B cell (primary cell): ENCODE results near the gene PCNX3. TPM values are rescaled to one million over a fixed set of nuclear protein-coding genes. Genes with fewer than 3 reads are reported as not detected.

Source experiments
- ATAC-seq: fragments of 200-7000 bp; cut with Tn5 transposase; one replicate; pipeline ENCODE4 v1.10.0; 2021; ENCODE audit warnings: low read depth, mild to moderate bottlenecking, moderate number of reproducible peaks, moderate library complexity
- CTCF ChIA-PET: fragments of 350-600 bp; sonication (Branson Sonifier 250); formaldehyde crosslinking; loops from one replicate; lab custom pipeline; 2021; ENCODE audit warnings: antibody characterized with exemption, inconsistent platforms; lab: Charles Lee
- POLR2A ChIA-PET: fragments of 350-600 bp; sonication (Branson Sonifier 250); formaldehyde crosslinking; loops from one replicate; lab custom pipeline; 2021; ENCODE audit warnings: antibody characterized with exemption; lab: Charles Lee
- DNase-seq: peaks from one replicate; pipeline ENCODE4 v3.0.0; 2013
- H2AFZ ChIP-seq: 2 replicates; pipeline ENCODE4 v1.6.1; 2012; ENCODE audit warnings: mild to moderate bottlenecking, low read depth, low read length; ENCODE audit not compliant: insufficient read depth, poor library complexity, severe bottlenecking
- H3K27ac ChIP-seq, 2 donors: 1 replicate in 1 of 2; 2 replicates in 1 of 2; pipeline ENCODE4 v1.5.1; 2012 to 2013; ENCODE audit warnings: low read length in 2 of 2, mild to moderate bottlenecking in 2 of 2, moderate library complexity in 1 of 2
- H3K27me3 ChIP-seq, 4 experiments: fragments of 200-600 bp in 1 of 4; sonication (generic) in 1 of 4; replicated peaks in 1 of 4; 1 replicate in 2 of 4; 2 replicates in 2 of 4; pipeline versions ENCODE4 v1.6.1 to v1.7.0; 2013 to 2016; ENCODE audit warnings: low read length in 3 of 4, mild to moderate bottlenecking in 2 of 4, mixed read lengths in 1 of 4, moderate library complexity in 1 of 4; ENCODE audit not compliant: insufficient read depth in 4 of 4, control insufficient read depth in 3 of 4; ENCODE audit errors: control extremely low read depth in 1 of 4
- H3K36me3 ChIP-seq, 2 experiments: replicated peaks in 1 of 2; 1 replicate in 1 of 2; 2 replicates in 1 of 2; pipeline versions ENCODE4 v1.6.1 to v1.7.1; 2013; ENCODE audit warnings: low read length in 1 of 2; ENCODE audit not compliant: insufficient read depth in 2 of 2, control insufficient read depth in 1 of 2; ENCODE audit errors: control extremely low read depth in 1 of 2, extremely low read depth in 1 of 2
- H3K4me1 ChIP-seq, 2 donors: fragments of 200-600 bp in 1 of 2; sonication (generic) in 1 of 2; 1 replicate in 1 of 2; 2 replicates in 1 of 2; pipeline versions ENCODE4 v1.5.1 to v1.6.1; 2013 to 2017; ENCODE audit warnings: low read length in 2 of 2; ENCODE audit not compliant: control insufficient read depth in 2 of 2, insufficient read depth in 2 of 2
- H3K4me2 ChIP-seq: replicated peaks from 2 replicates; pipeline ENCODE3; 2012; ENCODE audit warnings: mild to moderate bottlenecking, low read depth, low read length; ENCODE audit not compliant: poor library complexity, severe bottlenecking
- H3K4me3 ChIP-seq, 5 experiments: fragments of 200-600 bp in 1 of 5; sonication (generic) in 1 of 5; 1 replicate in 3 of 5; 2 replicates in 2 of 5; pipeline versions ENCODE4 v1.5.1 to v1.7.0; 2011 to 2016; ENCODE audit warnings: low read length in 4 of 5, mild to moderate bottlenecking in 4 of 5, low read depth in 2 of 5, control low read depth in 1 of 5, moderate library complexity in 1 of 5; ENCODE audit not compliant: insufficient read depth in 1 of 5; ENCODE audit errors: control extremely low read depth in 1 of 5, extremely low read depth in 1 of 5
- H3K79me2 ChIP-seq: fragments of 200-600 bp; sonication (generic); one replicate; pipeline ENCODE4 v1.6.0; 2016; ENCODE audit warnings: low read length; ENCODE audit not compliant: control insufficient read depth, insufficient read depth
- H3K9ac ChIP-seq: fragments of 200-600 bp; sonication (generic); 2 replicates; pipeline ENCODE4 v1.6.1; 2017; ENCODE audit warnings: mild to moderate bottlenecking, low read length, moderate library complexity
- H3K9me3 ChIP-seq, 3 donors: one replicate each; pipeline versions ENCODE4 v1.6.1 to v1.7.1; 2013; ENCODE audit warnings: low read length in 2 of 3; ENCODE audit not compliant: control insufficient read depth in 2 of 3, insufficient read depth in 1 of 3; ENCODE audit errors: control extremely low read depth in 1 of 3
- H4K20me1 ChIP-seq: 2 replicates; pipeline ENCODE4 v1.6.0; 2012; ENCODE audit warnings: mild to moderate bottlenecking, low read length; ENCODE audit not compliant: insufficient read depth, control insufficient read depth, poor library complexity, severe bottlenecking
- H3K27ac Mint-ChIP-seq: one replicate; pipeline ENCODE4 v1.8.0; 2021; ENCODE audit warnings: mixed read lengths
- H3K27me3 Mint-ChIP-seq: one replicate; pipeline ENCODE4 v1.8.0; 2021; ENCODE audit warnings: mixed read lengths
- H3K4me1 Mint-ChIP-seq: one replicate; pipeline ENCODE4 v1.8.0; 2021; ENCODE audit warnings: mixed read lengths
- H3K4me3 Mint-ChIP-seq: one replicate; pipeline ENCODE4 v1.8.0; 2021; ENCODE audit warnings: mixed read lengths
- H3K9me3 Mint-ChIP-seq: one replicate; pipeline ENCODE4 v1.8.0; 2022; ENCODE audit warnings: mixed read lengths; ENCODE audit not compliant: insufficient read depth
- CTCF ChIP-seq: fragments of 200-600 bp; IDR thresholded peaks from one replicate; pipeline ENCODE4 v1.8.0; 2022; ENCODE audit warnings: antibody characterized with exemption, mild to moderate bottlenecking
- EZH2 ChIP-seq: IDR thresholded peaks from 2 replicates; pipeline ENCODE4 v1.6.1; 2012; ENCODE audit warnings: borderline replicate concordance, low read depth, mild to moderate bottlenecking, moderate library complexity, low read length; ENCODE audit not compliant: insufficient read depth, poor library complexity, severe bottlenecking
- WGBS: methylation state at CpG from one replicate; pipeline ENCODE4 v1.1.5; 2013; ENCODE audit warnings: missing lambda C conversion rate; ENCODE audit not compliant: insufficient coverage; 5-methylcytosine and 5-hydroxymethylcytosine counted together
- intact Hi-C: fragments of 100-400 bp; cut with micrococcal nuclease; formaldehyde crosslinking; loops from one replicate; pipeline ENCODE4 v1.10.0; 2022
- polyA plus RNA-seq: library from polyadenylated mRNA; depleted of rRNA; stranded (reverse); fragments of >200 nt; gene quantifications from 2 replicates; pipeline ENCODE4 v1.2.3, GENCODE V29; 2012
- total RNA-seq, 2 donors: library from RNA; stranded (reverse); fragments of 120-200 nt in 1 of 2; gene quantifications; 1 replicate in 1 of 2; 2 replicates in 1 of 2; pipeline versions ENCODE4 v1.2.3 to v1.2.4, GENCODE V29; 2013 to 2022

PCNX3 gene
- total and polyA plus RNA-seq, 2 donors (not counting 1 experiment from before 2014, with no cell fraction given) = 61.5 to 62.8 TPM

- Histone ChIP-seq H3K9ac (peak within 1 kb of the TSS; percentile 83), H4K20me1 (peaks cover 40% of the 10 kb centered on the region), H3K27me3 (no peaks in the 10 kb centered on the region), H2AFZ (peak within 1 kb of the TSS; percentile 62), H3K4me3 (peak within 1 kb of the TSS; percentile 55 to 92 (median 70)), H3K4me2 (peak within 1 kb of the TSS; percentile 100), H3K4me1 (peaks cover 41 to 62% of the 10 kb centered on the region in 2 donors), H3K27ac (peak within 1 kb of the TSS; percentile 92 to 94), H3K36me3 (peaks cover 5 to 24% of the 10 kb centered on the region in 2 experiments), H3K79me2 (peaks cover 31% of the 10 kb centered on the region), H3K9me3 (no peaks in the 10 kb centered on the region)
- POLR2A ChIA-PET = interaction anchor here (0.6 to 7.5 kb wide), 12 partner anchors 12 to 1280 kb away, joined by 3 to 53 read pairs (median 8); partner anchors contain the start of genes FAU, MAP3K11, MRPL49 and MUS81
- H3K4me3 Mint-ChIP-seq = peak within 1 kb of the TSS; percentile 98
- intact Hi-C loops = loop anchor here (1.0 to 10.0 kb wide), 3 partner anchors 63 to 831 kb away; partner anchors contain the start of genes CFL1, RASGRP2 and SIPA1
- peaks cover 61% of the 10 kb centered on the region for H3K4me1 Mint-ChIP-seq
- H3K9me3 Mint-ChIP-seq = no peaks in the 10 kb centered on the region
- H3K27ac Mint-ChIP-seq = peak within 1 kb of the TSS; percentile 98
- CTCF ChIA-PET = interaction anchor here (0.6 to 5.5 kb wide), 10 partner anchors 13 to 1036 kb away, joined by 3 to 97 read pairs (median 4); partner anchors contain the start of genes MAP3K11, PCNX3 and SIPA1
- ATAC-seq (peak; percentile 39), DNase-seq (peak; percentile 82)
- TF ChIP-seq CTCF (no peak), EZH2 (no peak)
- WGBS = 1% methylated on average over 40 of the region's 69 CpGs
- no peaks in the 10 kb centered on the region for H3K27me3 Mint-ChIP-seq
Observed at GRCh38 chr11:65575568-65576231, 39.9 kb upstream of the PCNX3 start, which contains the start of gene EHBP1L1. TSS of gene EHBP1L1 (plus strand) at chr11:65576053. CDS start at chr11:65576303, 250 bp downstream.
